B cell (primary cell): ENCODE results near the gene NR2E1. TPM values are rescaled to one million over a fixed set of nuclear protein-coding genes. Genes with fewer than 3 reads are reported as not detected.
A peak's percentile ranks its signal among the peaks of the same experiment; 100 is the strongest.

Source experiments
- ATAC-seq: fragments of 200-7000 bp; cut with Tn5 transposase; one replicate; pipeline ENCODE4 v1.10.0; 2021; ENCODE audit warnings: low read depth, mild to moderate bottlenecking, moderate number of reproducible peaks, moderate library complexity
- CTCF ChIA-PET: fragments of 350-600 bp; sonication (Branson Sonifier 250); formaldehyde crosslinking; loops from one replicate; lab custom pipeline; 2021; ENCODE audit warnings: antibody characterized with exemption, inconsistent platforms; lab: Charles Lee
- POLR2A ChIA-PET: fragments of 350-600 bp; sonication (Branson Sonifier 250); formaldehyde crosslinking; loops from one replicate; lab custom pipeline; 2021; ENCODE audit warnings: antibody characterized with exemption; lab: Charles Lee
- DNase-seq: peaks from one replicate; pipeline ENCODE4 v3.0.0; 2013
- H2AFZ ChIP-seq: 2 replicates; pipeline ENCODE4 v1.6.1; 2012; ENCODE audit warnings: mild to moderate bottlenecking, low read depth, low read length; ENCODE audit not compliant: insufficient read depth, poor library complexity, severe bottlenecking
- H3K27ac ChIP-seq, 2 donors: 1 replicate in 1 of 2; 2 replicates in 1 of 2; pipeline ENCODE4 v1.5.1; 2012 to 2013; ENCODE audit warnings: low read length in 2 of 2, mild to moderate bottlenecking in 2 of 2, moderate library complexity in 1 of 2
- H3K27me3 ChIP-seq, 4 experiments: fragments of 200-600 bp in 1 of 4; sonication (generic) in 1 of 4; replicated peaks in 1 of 4; 1 replicate in 2 of 4; 2 replicates in 2 of 4; pipeline versions ENCODE4 v1.6.1 to v1.7.0; 2013 to 2016; ENCODE audit warnings: low read length in 3 of 4, mild to moderate bottlenecking in 2 of 4, mixed read lengths in 1 of 4, moderate library complexity in 1 of 4; ENCODE audit not compliant: insufficient read depth in 4 of 4, control insufficient read depth in 3 of 4; ENCODE audit errors: control extremely low read depth in 1 of 4
- H3K36me3 ChIP-seq, 2 experiments: replicated peaks in 1 of 2; 1 replicate in 1 of 2; 2 replicates in 1 of 2; pipeline versions ENCODE4 v1.6.1 to v1.7.1; 2013; ENCODE audit warnings: low read length in 1 of 2; ENCODE audit not compliant: insufficient read depth in 2 of 2, control insufficient read depth in 1 of 2; ENCODE audit errors: control extremely low read depth in 1 of 2, extremely low read depth in 1 of 2
- H3K4me1 ChIP-seq, 2 donors: fragments of 200-600 bp in 1 of 2; sonication (generic) in 1 of 2; 1 replicate in 1 of 2; 2 replicates in 1 of 2; pipeline versions ENCODE4 v1.5.1 to v1.6.1; 2013 to 2017; ENCODE audit warnings: low read length in 2 of 2; ENCODE audit not compliant: control insufficient read depth in 2 of 2, insufficient read depth in 2 of 2
- H3K4me2 ChIP-seq: replicated peaks from 2 replicates; pipeline ENCODE3; 2012; ENCODE audit warnings: mild to moderate bottlenecking, low read depth, low read length; ENCODE audit not compliant: poor library complexity, severe bottlenecking
- H3K4me3 ChIP-seq, 5 experiments: fragments of 200-600 bp in 1 of 5; sonication (generic) in 1 of 5; 1 replicate in 3 of 5; 2 replicates in 2 of 5; pipeline versions ENCODE4 v1.5.1 to v1.7.0; 2011 to 2016; ENCODE audit warnings: low read length in 4 of 5, mild to moderate bottlenecking in 4 of 5, low read depth in 2 of 5, control low read depth in 1 of 5, moderate library complexity in 1 of 5; ENCODE audit not compliant: insufficient read depth in 1 of 5; ENCODE audit errors: control extremely low read depth in 1 of 5, extremely low read depth in 1 of 5
- H3K79me2 ChIP-seq: fragments of 200-600 bp; sonication (generic); one replicate; pipeline ENCODE4 v1.6.0; 2016; ENCODE audit warnings: low read length; ENCODE audit not compliant: control insufficient read depth, insufficient read depth
- H3K9ac ChIP-seq: fragments of 200-600 bp; sonication (generic); 2 replicates; pipeline ENCODE4 v1.6.1; 2017; ENCODE audit warnings: mild to moderate bottlenecking, low read length, moderate library complexity
- H3K9me3 ChIP-seq, 3 donors: one replicate each; pipeline versions ENCODE4 v1.6.1 to v1.7.1; 2013; ENCODE audit warnings: low read length in 2 of 3; ENCODE audit not compliant: control insufficient read depth in 2 of 3, insufficient read depth in 1 of 3; ENCODE audit errors: control extremely low read depth in 1 of 3
- H4K20me1 ChIP-seq: 2 replicates; pipeline ENCODE4 v1.6.0; 2012; ENCODE audit warnings: mild to moderate bottlenecking, low read length; ENCODE audit not compliant: insufficient read depth, control insufficient read depth, poor library complexity, severe bottlenecking
- H3K27ac Mint-ChIP-seq: one replicate; pipeline ENCODE4 v1.8.0; 2021; ENCODE audit warnings: mixed read lengths
- H3K27me3 Mint-ChIP-seq: one replicate; pipeline ENCODE4 v1.8.0; 2021; ENCODE audit warnings: mixed read lengths
- H3K4me1 Mint-ChIP-seq: one replicate; pipeline ENCODE4 v1.8.0; 2021; ENCODE audit warnings: mixed read lengths
- H3K4me3 Mint-ChIP-seq: one replicate; pipeline ENCODE4 v1.8.0; 2021; ENCODE audit warnings: mixed read lengths
- H3K9me3 Mint-ChIP-seq: one replicate; pipeline ENCODE4 v1.8.0; 2022; ENCODE audit warnings: mixed read lengths; ENCODE audit not compliant: insufficient read depth
- CTCF ChIP-seq: fragments of 200-600 bp; IDR thresholded peaks from one replicate; pipeline ENCODE4 v1.8.0; 2022; ENCODE audit warnings: antibody characterized with exemption, mild to moderate bottlenecking
- EZH2 ChIP-seq: IDR thresholded peaks from 2 replicates; pipeline ENCODE4 v1.6.1; 2012; ENCODE audit warnings: borderline replicate concordance, low read depth, mild to moderate bottlenecking, moderate library complexity, low read length; ENCODE audit not compliant: insufficient read depth, poor library complexity, severe bottlenecking
- WGBS: methylation state at CpG from one replicate; pipeline ENCODE4 v1.1.5; 2013; ENCODE audit warnings: missing lambda C conversion rate; ENCODE audit not compliant: insufficient coverage; 5-methylcytosine and 5-hydroxymethylcytosine counted together
- intact Hi-C: fragments of 100-400 bp; cut with micrococcal nuclease; formaldehyde crosslinking; loops from one replicate; pipeline ENCODE4 v1.10.0; 2022
- polyA plus RNA-seq: library from polyadenylated mRNA; depleted of rRNA; stranded (reverse); fragments of >200 nt; gene quantifications from 2 replicates; pipeline ENCODE4 v1.2.3, GENCODE V29; 2012
- total RNA-seq, 2 donors: library from RNA; stranded (reverse); fragments of 120-200 nt in 1 of 2; gene quantifications; 1 replicate in 1 of 2; 2 replicates in 1 of 2; pipeline versions ENCODE4 v1.2.3 to v1.2.4, GENCODE V29; 2013 to 2022

NR2E1 gene
- total and polyA plus RNA-seq, 2 donors (not counting 1 experiment from before 2014, with no cell fraction given): not detected

- Histone ChIP-seq H3K4me2 (peak overlapping the region; percentile 85), H3K9ac (peak overlapping the region; percentile 58), H3K9me3 (peaks cover 0 to 80% (median 27%) of the 10 kb centered on the region in 3 donors), H3K79me2 (no peaks in the 10 kb centered on the region), H3K4me3 (peak overlapping the region in 4 of 5 experiments; percentile 22 to 59 (median 40)), H4K20me1 (peaks cover 13% of the 10 kb centered on the region), H3K27me3 (peaks cover 3 to 95% (median 84%) of the 10 kb centered on the region in 4 experiments), H3K27ac (no peak overlapping the region), H3K4me1 (peaks cover 70 to 80% of the 10 kb centered on the region in 2 donors), H3K36me3 (no peaks in the 10 kb centered on the region), H2AFZ (peak overlapping the region; percentile 55)
- TF ChIP-seq CTCF: peak; percentile 23
- peak; percentile 90 for TF ChIP-seq EZH2
- Mint-ChIP-seq H3K9me3 (no peaks in the 10 kb centered on the region), H3K4me1 (peaks cover 54% of the 10 kb centered on the region), H3K27ac (no peak overlapping the region), H3K27me3 (peaks cover 70% of the 10 kb centered on the region), H3K4me3 (peak overlapping the region; percentile 79)
- intact Hi-C loops: loop anchor here (10.0 kb wide), 1 partner anchor 1054 kb away; the partner anchor contains the start of gene BEND3
- ATAC-seq (peak; percentile 65), DNase-seq (peak; percentile 75)
- 5% methylated on average over 59 of the region's 63 CpGs for WGBS
- ChIA-PET POLR2A (interaction anchor here (0.5 to 1.4 kb wide), 2 partner anchors 10 to 93 kb away, joined by 3 to 4 read pairs; no protein-coding TSS in a partner anchor), CTCF (interaction anchor here (0.7 to 3.4 kb wide), 11 partner anchors 9 to 323 kb away, joined by 3 to 13 read pairs (median 3); partner anchors contain the start of gene SNX3)
Measured at GRCh38 chr6:108168501-108169463, 3.0 kb downstream of the NR2E1 start.
